Thoracic aorta (tissue), 2 donors: ENCODE results near the gene FBXO24. TPM values are rescaled to one million over a fixed set of nuclear protein-coding genes. Genes with fewer than 3 reads are reported as not detected.

Source experiments
- ATAC-seq: fragments of 150-250 bp; one replicate; pipeline ENCODE4 v1.8.0; 2017; ENCODE audit warnings: low read depth; ENCODE audit not compliant: insufficient number of reproducible peaks, low FRiP score
- DNase-seq: peaks from one replicate; pipeline ENCODE4 v3.0.0-alpha.2; 2020; ENCODE audit warnings: low spot score
- H3K27ac ChIP-seq, 2 donors: fragments of 200-600 bp; sonication (generic); 1 replicate in 1 of 2; 2 replicates in 1 of 2; pipeline ENCODE4 v1.5.1; 2016; ENCODE audit warnings: mild to moderate bottlenecking in 2 of 2, moderate library complexity in 2 of 2
- H3K27me3 ChIP-seq: fragments of 200-600 bp; sonication (generic); replicated peaks from 2 replicates; pipeline ENCODE4 v1.6.0; 2016; ENCODE audit warnings: mild to moderate bottlenecking; ENCODE audit not compliant: insufficient read depth
- H3K36me3 ChIP-seq: fragments of 200-600 bp; sonication (generic); one replicate; pipeline ENCODE4 v1.5.1; 2016
- H3K4me1 ChIP-seq, 2 donors: fragments of 200-600 bp; sonication (generic); 1 replicate in 1 of 2; 2 replicates in 1 of 2; pipeline versions ENCODE4 v1.5.1 to v1.6.0; 2016; ENCODE audit warnings: low read depth in 2 of 2, mild to moderate bottlenecking in 1 of 2; ENCODE audit not compliant: control insufficient read depth in 1 of 2
- H3K4me3 ChIP-seq: fragments of 200-600 bp; sonication (generic); 2 replicates; pipeline ENCODE4 v1.5.1; 2016; ENCODE audit warnings: mild to moderate bottlenecking
- H3K9me3 ChIP-seq: fragments of 200-600 bp; sonication (generic); 2 replicates; pipeline ENCODE4 v1.5.1; 2016
- CTCF ChIP-seq: fragments of 200-600 bp; sonication (generic); IDR thresholded peaks from one replicate; pipeline ENCODE4 v1.5.1; 2019; ENCODE audit warnings: antibody characterized with exemption
- total RNA-seq, 2 donors: library from RNA; depleted of rRNA; stranded (reverse); fragments of >200 nt; gene quantifications; one replicate each; pipeline versions ENCODE4 v1.1.0 to v1.2.3, GENCODE V29; 2016

Gene FBXO24
- total RNA-seq, 2 donors from 2014 or later = not detected

- TF ChIP-seq CTCF = no peak
- ATAC-seq (no peak), DNase-seq (no peak)
- no peaks in the 10 kb centered on the region for H3K4me1 ChIP-seq
- no peaks in the 10 kb centered on the region for H3K36me3 ChIP-seq
- H3K4me3 ChIP-seq = no peak overlapping the region
- no peaks in the 10 kb centered on the region for H3K9me3 ChIP-seq
- H3K27ac ChIP-seq = no peak overlapping the region
- H3K27me3 ChIP-seq = no peaks in the 10 kb centered on the region
Observed at GRCh38 chr7:100642534-100642907, 56.4 kb downstream of the FBXO24 start.

GRCh38 chr7:100649826-100650565 lies 63.9 kb downstream of the FBXO24 start:
- Histone ChIP-seq H3K4me3 (no peak overlapping the region), H3K9me3 (no peaks in the 10 kb centered on the region), H3K27ac (no peak overlapping the region), H3K4me1 (no peaks in the 10 kb centered on the region), H3K27me3 (no peaks in the 10 kb centered on the region), H3K36me3 (no peaks in the 10 kb centered on the region)
- ATAC-seq (no peak), DNase-seq (no peak)
- TF ChIP-seq CTCF = no peak

Other genes with a start within 250 kb of the FBXO24 start
- 100 to 1,000 TPM in 1 of 2 donors, 10 to 100 TPM in 1; 88.4 to 100 TPM for gene PILRB, start 228.2 kb upstream of the FBXO24 start, total RNA-seq
- gene PILRA, start 212.8 kb upstream of the FBXO24 start, total RNA-seq = 1 to 10 TPM; 5.0 to 8.5 TPM
- gene ZCWPW1, start 157.6 kb upstream of the FBXO24 start, total RNA-seq = 1 to 10 TPM; 3.1 to 3.5 TPM
- gene MEPCE, start 156.5 kb upstream of the FBXO24 start, total RNA-seq = 10 to 100 TPM; 27.2 to 27.8 TPM
- gene PPP1R35, start 149.8 kb upstream of the FBXO24 start, total RNA-seq = 10 to 100 TPM; 29.5 to 54.7 TPM
- not detected for gene SPACDR, start 122.1 kb upstream of the FBXO24 start, total RNA-seq
- gene TSC22D4, start 107.1 kb upstream of the FBXO24 start, total RNA-seq = 10 to 100 TPM; 25.7 to 45.5 TPM
- gene NYAP1, start 102.4 kb upstream of the FBXO24 start, total RNA-seq = under 1 TPM; 0.92 to 0.95 TPM
- 10 to 100 TPM; 39.4 to 51.6 TPM for gene AGFG2, start 47.1 kb upstream of the FBXO24 start, total RNA-seq
- 1 to 10 TPM in 1 of 2 donors, under 1 TPM in 1; 0.81 to 1.1 TPM for gene SAP25, start 12.4 kb upstream of the FBXO24 start, total RNA-seq
- 100 to 1,000 TPM in 1 of 2 donors, 10 to 100 TPM in 1; 99.8 to 131 TPM for gene LRCH4, start 199 bp upstream of the FBXO24 start, total RNA-seq
- 100 to 1,000 TPM; 130 to 140 TPM for gene PCOLCE, start 16.0 kb downstream of the FBXO24 start, total RNA-seq
- 10 to 100 TPM in 1 of 2 donors, 1 to 10 TPM in 1; 9.2 to 29.6 TPM for gene MOSPD3, start 26.2 kb downstream of the FBXO24 start, total RNA-seq
- 1 to 10 TPM in 1 of 2 donors, under 1 TPM in 1; 0.35 to 1.9 TPM for gene TFR2, start 55.2 kb downstream of the FBXO24 start, total RNA-seq
- gene ACTL6B, start 70.1 kb downstream of the FBXO24 start, total RNA-seq = not detected
- gene GNB2, start 87.4 kb downstream of the FBXO24 start, total RNA-seq = 100 to 1,000 TPM; 176 to 255 TPM
- 10 to 100 TPM; 35.7 to 40.7 TPM for gene GIGYF1, start 107.9 kb downstream of the FBXO24 start, total RNA-seq
- gene POP7, start 119.8 kb downstream of the FBXO24 start, total RNA-seq = 10 to 100 TPM; 19.6 to 21.0 TPM
- not detected for gene EPO, start 134.1 kb downstream of the FBXO24 start, total RNA-seq
- not detected for gene ZAN, start 147.3 kb downstream of the FBXO24 start, total RNA-seq
- 10 to 100 TPM; 20.5 to 29.4 TPM for gene EPHB4, start 241.2 kb downstream of the FBXO24 start, total RNA-seq